Testis (tissue), 5 donors: ENCODE measurements around the gene UBE2V1. TPM values are rescaled to one million over a fixed set of nuclear protein-coding genes. Genes with fewer than 3 reads are reported as not detected.
"Not testable (repeated sequence)": the region's sequence is repeated elsewhere in the genome, so short reads cannot be mapped to it uniquely, and the experiment has no call there.

Source experiments
- DNase-seq: peaks from one replicate; pipeline ENCODE4 v3.0.0-alpha.2; 2019
- H3K27ac ChIP-seq, 2 donors: fragments of 200-600 bp; sonication (generic); one replicate each; pipeline ENCODE4 v1.5.1; 2019
- H3K27me3 ChIP-seq: fragments of 200-600 bp; sonication (generic); one replicate; pipeline ENCODE4 v1.5.1; 2019
- H3K36me3 ChIP-seq: fragments of 200-600 bp; sonication (generic); one replicate; pipeline ENCODE4 v1.5.1; 2017; ENCODE audit warnings: low read depth; ENCODE audit errors: missing control alignments
- H3K4me1 ChIP-seq: fragments of 200-600 bp; sonication (generic); one replicate; pipeline ENCODE4 v1.5.1; 2019
- H3K4me3 ChIP-seq, 2 donors: fragments of 200-600 bp; sonication (generic); one replicate each; pipeline ENCODE4 v1.5.1; 2017 to 2019
- H3K9me3 ChIP-seq: fragments of 200-600 bp; sonication (generic); one replicate; pipeline ENCODE4 v1.5.1; 2017
- POLR2A ChIP-seq: fragments of 450-650 bp; IDR thresholded peaks from one replicate; pipeline ENCODE4 v1.6.1; 2017; ENCODE audit warnings: antibody characterized with exemption, mild to moderate bottlenecking, moderate library complexity
- WGBS, 2 donors: methylation state at CpG; one replicate each; pipeline ENCODE4 v1.1.5; 2018; 5-methylcytosine and 5-hydroxymethylcytosine counted together
- intact Hi-C: fragments of 100-400 bp; cut with DNase I; formaldehyde crosslinking; loops from one replicate; pipeline ENCODE4 v1.15.1; 2023; ENCODE audit warnings: low total_unique reads
- long read RNA-seq, 2 donors: transcript quantifications; one replicate each; lab custom pipeline, GENCODE V29; 2026
- polyA plus RNA-seq: library from polyadenylated mRNA; stranded (reverse); fragments of 350-450 nt; fragmentation: Illumina TruSeq; extraction: RNeasy Lipid Tissue Mini Kit (QIAGEN cat#74804); gene quantifications from one replicate; pipeline ENCODE4 v1.2.3, GENCODE V29; 2014; ENCODE audit warnings: low read depth, low replicate concordance; ENCODE audit not compliant: insufficient read depth
- total RNA-seq, 2 donors: library from RNA; depleted of rRNA; stranded (reverse); fragments of >200 nt; gene quantifications; one replicate each; pipeline ENCODE4 v1.2.3, GENCODE V29; 2016
- TF ChIP-seq, protein P1 (sequence below), 3 experiments: fragments of 450-650 bp in 2 of 3; fragments of 200-600 bp in 1 of 3; sonication (generic) in 1 of 3; IDR thresholded peaks; one replicate each; pipeline ENCODE4 v1.5.1; 2016 to 2019; ENCODE audit warnings: antibody characterized with exemption in 3 of 3, mild to moderate bottlenecking in 2 of 3, moderate library complexity in 1 of 3

Gene UBE2V1
- total RNA-seq, result 10 to 100 TPM; 78.1 to 80.5 TPM
- polyA plus RNA-seq, result 121 TPM
- long read RNA-seq, donor 1, transcript UBE2V1-203 (4 exons, 2,133 nt), result major isoform, 49 of 67 reads
- long read RNA-seq, donor 1, transcript UBE2V1-205 (3 exons, 1,983 nt), result minor isoform, 7 of 67 reads
- long read RNA-seq, donor 1, transcript UBE2V1-211 (3 exons, 566 nt), result minor isoform, 8 of 67 reads
- long read RNA-seq, donor 1, partial matches to known transcripts, result 0 of 67 reads
- long read RNA-seq, donor 1, other reads (novel, unspliced or antisense), result 0 of 67 reads
- long read RNA-seq, donor 2, transcript UBE2V1-211 (3 exons, 566 nt), result minor isoform, 7 of 45 reads
- long read RNA-seq, donor 2, transcript UBE2V1-203 (4 exons, 2,133 nt), result major isoform, 33 of 45 reads
- long read RNA-seq, donor 2, partial matches to known transcripts, result 0 of 45 reads
- long read RNA-seq, donor 2, other reads (novel, unspliced or antisense), result 0 of 45 reads

DNA sequence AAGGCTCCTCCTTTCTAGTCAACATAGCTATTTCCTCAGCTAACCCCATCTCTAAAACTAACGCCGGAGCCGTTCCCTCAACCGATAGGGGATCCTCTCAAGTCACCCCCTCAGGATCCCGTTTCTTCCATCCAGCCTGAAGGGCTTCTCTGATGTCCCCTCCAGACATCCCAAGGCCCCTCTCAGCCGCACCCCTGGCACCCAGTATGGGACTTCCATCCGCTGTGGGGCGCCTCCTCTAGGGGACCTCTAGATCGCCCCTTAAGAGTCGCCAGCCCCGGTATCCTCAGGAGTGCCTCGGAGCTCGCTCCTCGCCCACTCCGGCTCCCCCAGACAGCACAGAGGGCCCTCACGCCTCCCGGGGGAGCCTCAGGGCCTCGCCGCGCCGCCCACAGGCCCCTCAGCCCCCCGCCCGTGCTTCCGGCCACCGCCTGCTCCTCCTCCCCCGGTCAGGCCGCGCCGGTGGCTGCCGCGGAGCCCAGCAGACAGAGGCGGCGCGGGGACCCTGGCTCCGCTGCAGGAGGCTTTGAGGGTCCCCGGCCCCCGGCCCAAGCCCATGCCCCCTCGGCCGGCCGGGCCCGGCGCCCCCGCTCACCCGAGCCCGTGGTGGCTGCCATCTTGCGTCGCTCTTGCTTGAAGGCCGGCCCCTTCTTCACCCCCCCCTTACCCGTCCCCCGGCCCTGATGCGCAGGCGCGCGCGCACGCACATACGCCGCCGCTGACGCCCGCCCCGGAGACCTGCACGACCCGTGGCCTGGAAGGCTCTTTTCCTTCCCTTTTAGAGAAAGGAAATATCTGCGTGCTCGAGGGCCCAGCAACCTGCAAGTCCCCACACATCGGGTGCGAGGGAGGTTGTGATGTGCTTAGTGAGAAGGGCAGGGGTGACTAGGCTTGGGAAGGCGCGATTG lies at the start of gene UBE2V1:
UBE2V1 (minus strand) TSS at position 639 of the 908 bp plus-strand sequence; CDS start at position 617, 22 bp downstream.
- TF ChIP-seq, protein P1, sequence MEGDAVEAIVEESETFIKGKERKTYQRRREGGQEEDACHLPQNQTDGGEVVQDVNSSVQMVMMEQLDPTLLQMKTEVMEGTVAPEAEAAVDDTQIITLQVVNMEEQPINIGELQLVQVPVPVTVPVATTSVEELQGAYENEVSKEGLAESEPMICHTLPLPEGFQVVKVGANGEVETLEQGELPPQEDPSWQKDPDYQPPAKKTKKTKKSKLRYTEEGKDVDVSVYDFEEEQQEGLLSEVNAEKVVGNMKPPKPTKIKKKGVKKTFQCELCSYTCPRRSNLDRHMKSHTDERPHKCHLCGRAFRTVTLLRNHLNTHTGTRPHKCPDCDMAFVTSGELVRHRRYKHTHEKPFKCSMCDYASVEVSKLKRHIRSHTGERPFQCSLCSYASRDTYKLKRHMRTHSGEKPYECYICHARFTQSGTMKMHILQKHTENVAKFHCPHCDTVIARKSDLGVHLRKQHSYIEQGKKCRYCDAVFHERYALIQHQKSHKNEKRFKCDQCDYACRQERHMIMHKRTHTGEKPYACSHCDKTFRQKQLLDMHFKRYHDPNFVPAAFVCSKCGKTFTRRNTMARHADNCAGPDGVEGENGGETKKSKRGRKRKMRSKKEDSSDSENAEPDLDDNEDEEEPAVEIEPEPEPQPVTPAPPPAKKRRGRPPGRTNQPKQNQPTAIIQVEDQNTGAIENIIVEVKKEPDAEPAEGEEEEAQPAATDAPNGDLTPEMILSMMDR (IDR thresholded peaks at IDR 0.05), result peak in 1 of 3 experiments; percentile 30
- TF ChIP-seq POLR2A, result peak; percentile 17
- DNase-seq, result peak; percentile 95
- Histone ChIP-seq H3K4me3 (peak within 1 kb of the TSS; percentile 98 to 100), H3K9me3 (no peaks in the 10 kb centered on the region), H3K4me1 (peaks cover 23% of the 10 kb centered on the region), H3K36me3 (no peaks in the 10 kb centered on the region), H3K27ac (peak within 1 kb of the TSS; percentile 90 to 98), H3K27me3 (no peaks in the 10 kb centered on the region)
- 0 to 1% methylated on average over 14 to 67 of the region's 70 CpGs for WGBS, 2 donors
- intact Hi-C loops, result no loop called here

DNA sequence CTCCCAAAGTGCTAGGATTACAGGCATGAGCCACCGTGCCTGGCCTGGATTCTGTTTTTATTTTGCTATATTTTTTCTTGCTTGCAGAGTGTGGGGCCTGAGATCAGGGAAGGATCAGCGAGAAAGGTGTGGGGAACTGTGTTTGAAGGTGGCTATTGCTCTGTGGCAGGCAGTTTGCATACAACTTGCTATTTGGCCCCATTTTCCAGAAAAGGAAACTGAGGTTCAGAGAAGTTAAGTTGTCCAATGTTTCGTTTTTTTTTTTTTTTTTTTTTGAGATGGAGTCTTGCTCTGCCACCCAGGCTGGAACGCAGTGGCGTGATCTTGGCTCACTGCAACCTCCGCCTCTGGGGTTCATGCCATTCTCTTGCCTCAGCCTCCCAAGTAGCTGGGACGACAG lies 48.5 kb upstream of the UBE2V1 start:
- H3K27ac ChIP-seq, H3K36me3 ChIP-seq, H3K4me3 ChIP-seq, H3K27me3 ChIP-seq, H3K9me3 ChIP-seq, intact Hi-C loops, H3K4me1 ChIP-seq, DNase-seq: not testable (repeated sequence)
- 83 to 85% methylated on average over 7 of the region's 7 CpGs for WGBS, 2 donors

DNA sequence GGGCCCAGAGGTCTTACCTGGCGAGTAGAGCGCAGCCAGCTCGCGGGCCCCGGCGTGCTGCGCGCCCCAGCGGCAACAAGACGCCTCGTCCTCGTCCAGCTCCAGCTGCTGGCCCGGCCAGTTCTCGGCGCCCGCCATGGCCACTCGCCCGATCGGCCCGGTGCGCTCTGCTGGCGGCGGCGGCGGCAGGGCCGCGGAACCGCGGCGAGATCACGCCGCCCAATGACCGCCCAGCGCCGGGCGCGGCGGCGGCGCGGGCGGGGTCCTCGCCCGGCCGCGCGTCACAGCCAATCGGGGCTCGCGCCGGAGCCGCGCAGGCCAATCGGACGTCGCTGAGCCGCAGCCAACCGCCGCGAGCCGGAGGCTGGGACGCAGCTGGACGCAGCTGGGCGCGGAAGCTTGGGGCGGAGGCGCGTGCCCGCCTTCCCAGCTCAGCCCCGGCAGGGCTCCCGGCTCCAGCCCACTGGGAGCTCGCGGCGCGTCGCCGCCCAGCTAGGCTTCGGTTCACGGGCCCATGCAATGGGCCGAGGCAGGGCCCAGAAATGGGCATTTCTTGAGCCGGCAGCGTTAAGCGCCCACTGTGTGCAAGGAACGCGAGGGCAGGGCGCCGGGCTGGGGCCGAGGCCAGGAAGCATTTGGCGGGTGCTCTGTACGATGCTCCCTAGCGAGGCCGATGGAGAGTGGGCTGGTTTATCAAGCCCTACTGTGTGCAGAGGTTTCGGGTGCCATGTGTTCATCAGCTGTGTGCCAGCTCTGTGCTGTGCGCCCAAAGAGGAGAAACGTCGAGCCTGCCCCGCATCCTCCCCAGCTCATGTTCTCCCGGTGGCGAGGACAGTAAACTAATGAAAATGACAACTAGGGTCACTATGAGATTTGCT lies 40.8 kb upstream of the UBE2V1 start, which contains the start of gene PEDS1:
PEDS1 (minus strand) TSS at position 224 of the 878 bp plus-strand sequence; CDS start at position 138, 86 bp downstream.
- H3K4me3 ChIP-seq, result peak within 1 kb of the TSS; percentile 82
- H3K27me3 ChIP-seq, result no peaks in the 10 kb centered on the region
- intact Hi-C loops, result no loop called here
- H3K36me3 ChIP-seq, result no peaks in the 10 kb centered on the region
- peak within 1 kb of the TSS in 1 of 2 donors; percentile 87 for H3K27ac ChIP-seq
- 2 to 9% methylated on average over 7 to 49 of the region's 99 CpGs for WGBS, 2 donors
- H3K9me3 ChIP-seq, result no peaks in the 10 kb centered on the region
- H3K4me1 ChIP-seq, result peaks cover 19% of the 10 kb centered on the region
- TF ChIP-seq, protein P1 (IDR thresholded peaks at IDR 0.05), result no peak
- TF ChIP-seq POLR2A, result no peak
- DNase-seq, result peak; percentile 93

DNA sequence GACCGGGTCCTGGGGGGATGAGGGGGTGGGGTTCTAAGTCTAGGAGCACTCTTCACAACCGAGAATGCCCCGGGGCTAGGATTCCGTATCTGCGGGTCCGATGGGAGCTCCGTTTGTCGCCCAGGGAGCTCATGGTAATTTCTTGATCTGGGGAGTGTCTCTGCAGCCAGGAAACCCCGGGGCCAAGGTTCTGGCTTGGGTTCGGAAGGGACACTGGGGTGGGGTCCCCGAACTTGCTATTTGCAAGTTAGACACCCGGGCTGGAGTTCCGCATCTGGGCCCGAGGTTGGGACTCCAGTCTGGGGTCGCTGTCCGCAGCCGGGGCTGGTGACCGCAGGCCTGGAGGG lies 40.2 kb upstream of the UBE2V1 start:
- H3K4me1 ChIP-seq, result peaks cover 19% of the 10 kb centered on the region
- 0% methylated on average over 1 to 18 of the region's 18 CpGs for WGBS, 2 donors
- no peaks in the 10 kb centered on the region for H3K27me3 ChIP-seq
- H3K4me3 ChIP-seq, result peak overlapping the region; percentile 82
- DNase-seq, result peak; percentile 39
- H3K27ac ChIP-seq, result peak overlapping the region in 1 of 2 donors; percentile 87
- H3K36me3 ChIP-seq, result no peaks in the 10 kb centered on the region
- no peaks in the 10 kb centered on the region for H3K9me3 ChIP-seq
- TF ChIP-seq, protein P1 (IDR thresholded peaks at IDR 0.05), result no peak
- no peak for TF ChIP-seq POLR2A
- intact Hi-C loops, result no loop called here
